NCI-H2227 treated with DMSO at 0.1 percent for 48 hours (cell line): ENCODE data around the gene DHRSX.
"Not testable (repeated sequence)": the region's sequence is repeated elsewhere in the genome, so short reads cannot be mapped to it uniquely, and the experiment has no call there.

ENCODE experiments used
- DNase-seq: peaks from one replicate; lab custom pipeline; 2025; lab: John Stamatoyannopoulos, UW

Gene DHRSX

DNA sequence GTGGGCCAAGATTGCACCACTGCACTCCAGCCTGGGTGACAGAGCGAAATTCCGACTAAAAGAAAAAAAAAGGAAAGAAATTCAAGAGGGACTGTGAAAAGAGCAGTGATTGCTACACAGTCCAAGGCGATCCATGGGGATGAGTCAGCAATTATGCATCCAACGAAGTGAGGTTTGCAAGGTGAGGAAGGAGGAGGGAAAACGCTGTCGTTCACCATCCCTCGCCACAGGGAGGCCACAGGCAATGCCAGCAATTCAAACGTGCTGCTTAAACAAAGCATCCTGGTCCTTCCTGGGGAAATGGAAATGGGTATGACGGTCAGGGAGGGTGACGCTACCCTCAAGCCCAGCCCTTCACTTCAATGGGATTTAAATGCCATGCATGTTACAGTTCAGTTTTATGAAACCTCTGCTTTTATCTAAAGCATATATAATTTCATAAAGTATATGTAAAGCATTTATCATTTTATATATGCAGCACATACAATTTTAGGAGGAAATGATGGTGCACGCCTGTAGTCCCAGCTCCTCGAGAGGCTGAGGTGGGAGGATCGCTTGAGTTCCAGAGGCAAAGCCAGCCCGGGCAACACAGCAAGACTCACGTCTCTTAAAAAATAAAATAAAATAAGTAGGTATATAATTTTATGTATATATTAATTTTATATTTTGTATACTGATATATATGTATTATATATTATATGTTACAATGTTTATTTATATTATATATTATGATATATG is 108.7 kb downstream of the DHRSX start:
- no peak for DNase-seq

GRCh38 chrX:2390754-2391153 is 110.0 kb downstream of the DHRSX start:
- DNase-seq = no peak

GRCh38 chrX:2389731-2390130 is 111.0 kb downstream of the DHRSX start:
- DNase-seq = not testable (repeated sequence)

- no peak for DNase-seq
These were observed 111.5 kb downstream of the DHRSX start for GRCh38 chrX:2389324-2389723.

- no peak for DNase-seq
These were observed 112.1 kb downstream of the DHRSX start for GRCh38 chrX:2388669-2389068.

DNA sequence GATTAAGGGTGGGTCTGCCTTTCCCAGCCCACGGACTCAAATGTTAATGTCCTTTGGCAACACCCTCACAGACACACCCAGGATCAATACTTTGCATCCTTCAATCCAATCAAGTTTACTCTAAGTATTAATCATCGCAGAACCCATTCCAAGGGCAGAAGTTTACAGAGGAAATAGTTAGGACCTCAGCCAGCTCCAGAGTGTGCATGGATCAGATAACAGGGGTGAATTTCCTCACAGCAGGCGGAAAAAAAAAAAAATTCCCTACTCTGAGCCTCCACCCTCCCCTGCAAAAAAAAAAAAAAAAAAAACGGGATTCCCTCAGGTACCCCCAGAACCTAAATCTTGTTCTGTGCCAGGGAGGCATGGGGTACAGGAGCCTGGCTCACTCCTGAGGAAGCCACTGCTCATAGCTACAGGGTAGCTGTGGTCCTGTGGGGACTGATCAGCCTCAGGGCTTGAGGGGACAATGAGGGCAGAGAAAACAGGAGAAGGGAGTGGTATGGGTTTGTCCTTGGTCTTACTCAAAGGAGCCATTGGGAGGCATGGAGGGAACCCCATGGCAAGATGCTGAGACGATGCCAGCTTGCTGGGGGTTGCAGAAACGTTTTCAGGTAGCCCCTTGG is 113.0 kb downstream of the DHRSX start:
- no peak for DNase-seq

DNA sequence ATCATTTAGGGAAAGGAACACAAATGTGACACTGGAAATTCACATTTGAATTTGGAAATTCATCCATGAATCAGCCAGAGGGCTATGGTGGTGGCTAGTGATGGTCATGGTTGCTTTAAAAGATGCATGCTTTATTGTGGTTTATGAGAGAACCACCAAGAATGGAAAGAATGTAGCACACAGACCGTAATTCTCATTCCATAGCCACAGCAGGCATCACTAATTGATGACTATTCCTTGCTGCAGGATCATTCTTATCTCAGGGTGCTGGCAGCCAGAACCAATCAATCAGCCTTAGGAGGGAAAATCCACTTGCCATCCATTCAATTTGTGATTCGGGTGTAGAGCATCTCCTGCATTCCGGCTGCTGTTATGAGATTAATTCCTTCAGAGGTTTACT is 115.6 kb downstream of the DHRSX start:
- no peak for DNase-seq

DNA sequence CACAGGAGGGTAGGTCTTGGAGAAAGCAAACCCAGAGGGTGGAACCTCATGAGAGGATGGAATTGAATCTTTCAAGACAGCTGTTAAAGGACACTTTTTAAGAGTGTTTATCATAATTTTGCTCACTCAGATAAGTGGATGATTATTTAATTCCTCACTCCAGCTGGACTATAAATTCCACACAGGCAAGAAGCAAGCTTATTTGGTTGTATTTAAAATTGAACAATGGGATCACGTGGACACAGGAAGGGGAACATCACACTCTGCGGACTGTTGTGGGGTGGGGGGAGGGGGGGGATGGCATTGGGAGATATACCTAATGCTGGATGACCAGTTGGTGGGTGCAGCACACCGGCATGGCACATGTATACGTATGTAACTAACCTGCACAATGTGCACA is 116.3 kb downstream of the DHRSX start:
- DNase-seq = no peak

GRCh38 chrX:2383735-2384134 is 117.0 kb downstream of the DHRSX start:
- no peak for DNase-seq

- DNase-seq = no peak
These were observed 117.6 kb downstream of the DHRSX start for GRCh38 chrX:2383144-2383543.

GRCh38 chrX:2382433-2383048 is 118.2 kb downstream of the DHRSX start:
- not testable (repeated sequence) for DNase-seq

DNA sequence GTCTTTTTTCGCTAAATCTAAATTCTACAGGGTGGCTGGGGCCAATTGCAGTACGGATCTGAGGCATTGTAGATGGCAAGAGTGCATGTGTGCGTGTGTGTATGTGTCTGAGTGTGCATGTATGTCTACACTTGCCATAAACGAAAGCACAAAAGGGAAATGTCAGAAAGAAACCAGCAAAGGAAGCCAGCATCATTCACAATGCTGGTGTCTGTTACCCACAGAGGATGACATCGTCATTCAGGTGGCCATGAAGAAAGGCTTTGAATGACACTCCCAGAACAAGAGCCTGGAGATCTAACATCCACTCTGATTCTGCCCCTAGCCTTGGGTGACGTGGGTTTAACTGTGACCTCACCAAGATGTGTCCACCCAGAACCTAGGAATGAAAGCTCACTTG is 124.6 kb downstream of the DHRSX start:
- DNase-seq = no peak

GRCh38 chrX:2374086-2374485 is 126.7 kb downstream of the DHRSX start:
- DNase-seq = no peak

GRCh38 chrX:2373615-2374014 is 127.2 kb downstream of the DHRSX start:
- no peak for DNase-seq

DNA sequence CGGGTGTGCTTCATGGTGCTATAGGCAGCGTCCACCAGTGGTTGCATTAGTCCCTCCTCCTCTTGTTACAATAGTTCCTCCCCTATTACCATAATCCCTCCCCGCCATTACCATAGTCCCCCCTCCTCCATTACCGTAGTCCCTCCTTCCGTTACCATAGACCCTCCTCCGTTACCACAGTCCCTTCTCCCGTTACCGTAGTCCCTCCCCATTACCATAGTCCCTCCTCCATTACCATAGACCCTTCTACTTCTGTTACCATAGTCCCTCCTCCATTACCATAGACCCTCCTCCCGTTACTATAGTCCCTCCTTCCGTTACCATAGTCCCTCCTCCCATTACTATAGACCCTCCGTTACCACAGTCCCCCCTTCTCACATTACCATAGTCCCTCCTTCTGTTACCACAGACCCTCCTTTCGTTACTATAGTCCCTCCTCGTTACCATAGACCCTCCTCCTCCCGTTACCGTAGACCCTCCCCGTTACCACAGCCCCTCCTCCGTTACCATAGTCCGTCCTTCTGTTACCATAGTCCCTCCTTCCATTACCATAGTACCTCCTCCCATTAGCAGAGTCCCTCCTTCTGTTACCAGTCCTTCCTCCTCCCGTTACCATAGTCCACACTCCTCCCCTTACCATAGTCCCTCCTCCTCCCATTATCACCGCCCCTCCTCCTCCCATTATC is 129.6 kb downstream of the DHRSX start:
- DNase-seq = no peak

DNA sequence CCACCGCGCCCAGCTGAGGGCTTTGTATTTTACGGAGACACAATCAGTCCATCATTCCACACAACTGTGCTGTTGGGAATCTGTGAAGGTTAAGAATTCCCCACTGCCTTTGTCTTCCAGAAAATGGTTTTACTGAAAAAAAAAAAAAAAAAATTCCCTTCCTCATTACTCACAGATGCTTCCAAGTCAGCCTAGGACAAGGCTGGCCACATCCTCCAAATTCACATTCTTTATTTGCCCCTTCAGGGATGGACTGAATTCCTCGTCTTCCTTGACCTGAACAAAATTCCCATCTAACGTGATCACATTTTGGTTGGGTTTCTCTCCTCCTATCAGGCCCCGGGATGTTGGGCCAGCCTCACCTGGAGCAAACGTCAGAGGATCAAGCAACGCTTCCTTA is 130.3 kb downstream of the DHRSX start:
- DNase-seq = no peak

- DNase-seq = no peak
These were observed 131.6 kb downstream of the DHRSX start for GRCh38 chrX:2369206-2369605.

DNA sequence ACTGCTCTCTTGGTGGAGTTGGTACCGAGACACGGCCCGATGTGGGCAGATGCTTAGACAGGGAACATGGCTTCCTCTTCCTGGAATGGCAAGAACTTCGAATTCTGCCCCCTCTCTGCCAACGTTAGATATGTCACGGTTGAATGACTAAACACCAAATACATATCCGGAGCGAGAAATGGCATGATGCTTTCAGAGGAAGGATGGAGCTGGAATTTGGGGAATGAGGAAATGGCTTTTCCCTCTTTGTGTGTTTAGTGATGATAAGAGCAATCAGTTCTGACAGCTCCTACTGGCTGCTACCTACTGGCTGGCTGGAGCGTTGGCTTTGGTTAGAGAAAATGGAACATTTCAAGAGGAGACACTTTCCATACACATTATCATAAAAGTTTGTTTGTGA is 140.0 kb downstream of the DHRSX start:
- no peak for DNase-seq

- DNase-seq = not testable (repeated sequence)
These were observed 141.3 kb downstream of the DHRSX start for GRCh38 chrX:2359522-2359921.

DNA sequence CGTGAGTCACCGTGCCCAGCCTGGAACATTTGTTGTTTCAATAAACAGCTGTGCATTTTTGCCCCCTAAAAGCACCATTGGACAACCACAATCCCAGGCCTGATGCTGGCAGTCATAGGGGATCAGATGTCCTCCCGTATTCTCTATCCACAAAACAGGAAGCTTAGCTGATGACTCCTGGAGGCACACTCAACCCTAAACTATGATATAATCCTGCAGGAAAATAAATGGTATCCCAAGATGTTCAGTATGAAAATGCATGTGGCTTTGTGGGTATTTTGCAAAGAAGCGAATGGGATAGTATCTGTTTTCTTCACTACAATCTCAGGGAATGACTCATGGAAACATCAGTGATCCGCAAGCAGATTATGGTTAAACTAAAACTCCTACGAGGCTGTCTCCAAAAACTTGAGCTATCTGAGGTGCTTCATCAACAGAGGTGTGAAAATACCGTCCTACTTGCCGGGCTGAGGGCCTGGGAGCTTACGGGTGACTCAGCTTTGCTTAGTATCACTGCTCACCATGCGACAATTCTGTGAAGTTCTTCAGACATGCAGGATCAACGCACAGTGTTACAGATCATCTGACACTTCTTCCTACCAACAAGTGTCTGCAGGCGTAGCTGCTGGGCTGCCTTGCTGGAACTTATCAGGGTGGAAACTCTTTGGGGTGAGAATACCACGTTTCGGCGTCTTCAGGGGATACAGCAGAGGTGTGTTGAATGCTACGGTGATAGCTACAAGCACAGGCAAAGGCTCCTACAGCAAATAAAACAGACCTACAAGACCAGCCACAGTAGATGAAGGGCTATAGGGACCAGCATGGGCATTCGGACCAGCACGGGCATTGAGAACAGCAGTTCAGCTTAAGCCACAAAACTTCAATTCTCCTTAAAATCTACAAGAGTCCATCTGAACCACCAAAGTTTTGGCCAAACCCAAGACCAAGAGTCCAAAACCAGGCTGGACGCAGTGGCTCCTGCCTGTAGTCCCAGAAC is 148.5 kb downstream of the DHRSX start:
- no peak for DNase-seq

GRCh38 chrX:2351321-2351720 is 149.5 kb downstream of the DHRSX start:
- DNase-seq = no peak

DNA sequence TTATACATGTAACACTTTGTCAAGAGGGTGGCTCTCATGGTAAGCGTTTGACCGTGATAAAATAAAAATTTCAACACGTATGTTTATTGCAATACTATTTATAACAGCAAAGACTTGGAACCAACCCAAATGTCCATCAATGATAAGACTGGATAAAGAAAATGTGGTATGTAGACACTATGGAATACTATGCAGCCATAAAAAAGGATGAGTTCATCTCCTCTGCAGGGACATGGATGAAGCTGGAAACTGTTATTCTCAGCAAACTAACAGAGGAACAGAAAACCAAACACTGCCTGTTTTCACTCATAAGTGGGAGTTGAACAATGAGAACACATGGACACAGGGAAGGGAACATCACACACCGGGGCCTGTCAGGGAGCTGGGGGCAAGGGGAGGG is 150.1 kb downstream of the DHRSX start:
- DNase-seq = not testable (repeated sequence)
